ENCODE measurements around the gene COX8C. TPM values are rescaled to one million over a fixed set of nuclear protein-coding genes. Genes with fewer than 3 reads are reported as not detected.
A peak's percentile ranks its signal among the peaks of the same experiment; 100 is the strongest.

COX8C gene
- total RNA-seq, 2 experiments from 2014 or later, result not detected

DNA sequence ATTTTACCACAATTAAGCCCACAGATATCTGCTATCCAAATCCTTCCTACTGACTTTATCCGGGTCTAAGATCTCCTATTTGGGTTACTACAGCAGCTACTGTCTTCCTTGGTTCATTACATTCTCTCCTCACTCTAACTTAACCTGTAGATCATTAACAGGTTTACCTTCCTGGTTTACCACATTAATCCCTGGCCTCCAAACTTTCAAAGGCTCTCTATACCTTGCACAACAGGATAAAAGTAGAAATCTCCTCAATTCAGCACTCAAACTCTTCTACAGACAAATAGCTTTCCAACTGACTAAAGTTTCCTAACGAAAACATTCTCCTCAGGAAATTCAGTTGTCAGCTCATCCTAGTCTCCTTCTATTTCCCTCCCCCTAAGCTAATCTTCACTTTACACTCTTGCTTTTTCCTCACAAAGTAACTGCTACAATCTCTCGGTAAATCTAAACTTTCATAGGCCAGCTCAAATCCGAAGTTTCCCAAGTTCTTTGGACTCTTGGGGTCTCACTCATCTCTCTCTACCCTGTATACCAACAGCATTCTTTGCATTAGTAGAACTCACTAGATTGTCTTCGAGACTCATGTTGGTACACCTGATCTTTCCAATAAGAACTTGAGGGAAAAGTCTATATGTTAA lies 16.9 kb upstream of the COX8C start:
- ChIA-PET POLR2A (interaction anchor here (2.2 to 3.0 kb wide), 2 partner anchors 12 to 124 kb away, joined by 7 to 11 read pairs; partner anchors contain the start of genes GON7 and UBR7), CTCF (no interaction called here)
- peaks cover 48% of the 10 kb centered on the region for H3K4me1 Mint-ChIP-seq
- H3K36me3 Mint-ChIP-seq (ENCODE audit: low read depth), result no peaks in the 10 kb centered on the region
- H3K9me3 Mint-ChIP-seq, result no peaks in the 10 kb centered on the region
- H3K4me3 Mint-ChIP-seq, result no peak overlapping the region
- no peak overlapping the region for H3K27ac Mint-ChIP-seq
- no peak for DNase-seq
- no peaks in the 10 kb centered on the region for H3K27me3 Mint-ChIP-seq

DNA sequence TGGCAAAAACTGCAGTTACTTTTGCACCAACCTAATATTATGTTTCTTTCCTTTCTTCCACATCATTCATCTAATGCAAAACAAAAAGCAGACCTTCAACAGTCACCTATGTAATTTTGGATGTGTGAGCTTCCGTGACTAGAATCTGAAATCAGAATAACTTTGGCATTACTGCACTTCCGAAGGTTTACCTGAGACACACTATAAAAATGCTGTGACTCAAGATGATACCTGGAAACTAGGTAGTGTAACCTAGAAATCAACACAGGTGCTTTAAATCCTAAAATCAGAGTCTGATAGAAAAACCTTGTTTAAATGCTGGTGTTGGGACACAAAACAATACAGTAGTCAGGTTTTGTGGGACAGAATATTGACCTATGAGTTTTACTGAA lies 16.4 kb upstream of the COX8C start:
- H3K27ac Mint-ChIP-seq, result no peak overlapping the region
- peak overlapping the region; percentile 84 for H3K4me3 Mint-ChIP-seq
- no peak for DNase-seq
- H3K9me3 Mint-ChIP-seq, result no peaks in the 10 kb centered on the region
- H3K27me3 Mint-ChIP-seq, result no peaks in the 10 kb centered on the region
- no peaks in the 10 kb centered on the region for H3K36me3 Mint-ChIP-seq (ENCODE audit: low read depth)
- ChIA-PET POLR2A (interaction anchor here (1.7 to 3.0 kb wide), 3 partner anchors 12 to 146 kb away, joined by 7 to 11 read pairs (median 7); partner anchors contain the start of genes GON7, LYSET, MOAP1 and UBR7), CTCF (no interaction called here)
- peaks cover 48% of the 10 kb centered on the region for H3K4me1 Mint-ChIP-seq

DNA sequence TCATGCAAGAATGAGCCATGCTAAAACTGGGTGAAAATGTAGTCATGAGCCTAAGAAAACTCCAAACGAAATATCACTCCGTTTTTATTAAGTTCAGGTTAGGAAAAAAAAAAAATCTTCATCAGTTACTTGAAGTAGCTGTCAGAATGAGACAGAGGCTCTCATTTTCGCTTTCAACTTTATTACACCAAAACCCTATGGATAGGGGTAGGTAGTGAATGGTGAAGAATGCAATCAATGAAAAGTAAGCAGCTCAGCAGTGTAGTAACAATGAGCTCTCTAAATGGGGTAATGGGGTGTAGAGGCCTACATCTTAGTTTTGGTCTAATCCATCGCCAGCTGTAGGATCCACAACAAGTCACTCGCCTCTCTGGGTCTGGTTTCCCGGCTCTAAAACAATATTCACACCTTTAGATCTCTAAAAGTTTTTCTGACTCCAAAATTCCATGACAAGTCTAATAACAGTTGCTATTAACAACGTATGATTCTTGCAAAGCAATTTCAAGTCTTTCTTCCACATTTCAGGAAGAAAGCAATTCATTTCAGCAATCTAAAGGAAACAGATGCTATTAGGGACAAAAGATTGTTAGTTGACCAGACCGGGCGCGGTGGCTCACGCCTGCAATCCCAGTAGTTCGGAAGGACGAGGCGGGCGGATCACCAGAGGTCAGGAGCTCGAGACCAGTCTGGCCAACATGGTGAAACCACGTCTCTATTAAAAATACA lies 15.8 kb upstream of the COX8C start:
- H3K36me3 Mint-ChIP-seq (ENCODE audit: low read depth), result no peaks in the 10 kb centered on the region
- CTCF ChIA-PET, result interaction anchor here (1.3 kb wide), 1 partner anchor 13 kb away, joined by 4 read pairs; no protein-coding TSS in a partner anchor
- H3K4me3 Mint-ChIP-seq, result peak overlapping the region; percentile 84
- H3K27ac Mint-ChIP-seq, result no peak overlapping the region
- no peaks in the 10 kb centered on the region for H3K9me3 Mint-ChIP-seq
- peaks cover 48% of the 10 kb centered on the region for H3K4me1 Mint-ChIP-seq
- POLR2A ChIA-PET, result interaction anchor here (1.5 to 3.0 kb wide), 4 partner anchors 13 to 225 kb away, joined by 3 to 11 read pairs (median 7); partner anchors contain the start of genes GON7, LYSET, MOAP1 and UBR7
- H3K27me3 Mint-ChIP-seq, result no peaks in the 10 kb centered on the region
- no peak for DNase-seq

DNA sequence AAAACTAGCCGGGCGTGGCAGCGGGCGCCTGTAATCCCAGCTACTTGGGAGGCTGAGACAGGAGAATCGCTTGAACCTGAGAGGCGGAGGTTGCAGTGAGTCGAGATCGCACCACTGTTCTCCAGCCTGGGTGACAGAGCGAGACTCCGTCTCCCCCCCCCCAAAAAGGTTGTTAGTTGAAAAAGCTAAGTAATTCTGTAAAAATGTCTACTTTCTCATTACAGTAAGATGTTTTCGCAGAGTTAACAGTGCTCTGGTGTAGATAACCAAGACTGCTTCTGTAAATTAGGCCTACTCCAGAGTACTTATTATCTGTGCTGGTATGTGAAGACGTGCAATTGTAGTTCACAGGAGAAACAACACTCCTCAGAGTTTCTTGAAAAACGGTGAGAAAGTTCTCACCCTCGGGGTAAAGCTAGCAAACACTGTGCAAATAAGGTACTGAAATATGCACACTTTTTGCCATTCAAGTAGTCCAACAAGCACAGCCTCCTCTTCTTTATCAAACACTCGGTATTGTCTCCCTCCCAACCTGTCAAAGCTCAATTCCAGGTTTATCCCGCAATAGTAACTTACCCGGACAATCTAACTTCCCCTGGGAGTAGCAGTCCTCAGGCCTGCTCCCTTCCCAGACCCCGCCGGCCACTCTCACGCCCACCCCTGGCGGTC lies 15.1 kb upstream of the COX8C start:
- ChIA-PET CTCF (interaction anchor here (1.3 kb wide), 1 partner anchor 14 kb away, joined by 4 read pairs; no protein-coding TSS in a partner anchor), POLR2A (interaction anchor here (1.0 to 3.0 kb wide), 5 partner anchors 9 to 226 kb away, joined by 3 to 11 read pairs (median 7); partner anchors contain the start of genes GON7, LYSET, MOAP1 and UBR7)
- DNase-seq, result no peak
- H3K27me3 Mint-ChIP-seq, result no peaks in the 10 kb centered on the region
- no peaks in the 10 kb centered on the region for H3K9me3 Mint-ChIP-seq
- peak overlapping the region; percentile 84 for H3K4me3 Mint-ChIP-seq
- H3K4me1 Mint-ChIP-seq, result peaks cover 48% of the 10 kb centered on the region
- peak overlapping the region; percentile 79 for H3K27ac Mint-ChIP-seq
- H3K36me3 Mint-ChIP-seq (ENCODE audit: low read depth), result no peaks in the 10 kb centered on the region

- ChIA-PET POLR2A (interaction anchor here (1.0 to 3.0 kb wide), 4 partner anchors 10 to 227 kb away, joined by 3 to 11 read pairs (median 5); partner anchors contain the start of genes GON7, LYSET, MOAP1 and UBR7), CTCF (interaction anchor here (1.3 kb wide), 1 partner anchor 14 kb away, joined by 4 read pairs; no protein-coding TSS in a partner anchor)
- no peak for DNase-seq
- Mint-ChIP-seq H3K27me3 (no peaks in the 10 kb centered on the region), H3K27ac (peak overlapping the region; percentile 79), H3K9me3 (peaks cover 4% of the 10 kb centered on the region), H3K4me3 (peak overlapping the region; percentile 85), H3K36me3 (ENCODE audit: low read depth) (no peaks in the 10 kb centered on the region), H3K4me1 (peaks cover 48% of the 10 kb centered on the region)
Measured at GRCh38 chr14:93332397-93332852, 14.6 kb upstream of the COX8C start.

- Mint-ChIP-seq H3K4me3 (peak within 1 kb of the TSS; percentile 85), H3K36me3 (ENCODE audit: low read depth) (no peaks in the 10 kb centered on the region), H3K4me1 (peaks cover 45% of the 10 kb centered on the region), H3K27me3 (no peaks in the 10 kb centered on the region), H3K27ac (peak within 1 kb of the TSS; percentile 88), H3K9me3 (peaks cover 4% of the 10 kb centered on the region)
- peak; percentile 96 for DNase-seq
- ChIA-PET POLR2A (interaction anchor here (1.3 kb wide), 1 partner anchor 126 kb away, joined by 4 read pairs; the partner anchor contains the start of genes GON7 and UBR7), CTCF (no interaction called here)
Measured at GRCh38 chr14:93332853-93333630, 13.9 kb upstream of the COX8C start, which contains the start of gene BTBD7. TSS of gene BTBD7 (minus strand) at chr14:93333036. CDS start at chr14:93296051, 36,985 bp downstream.

DNA sequence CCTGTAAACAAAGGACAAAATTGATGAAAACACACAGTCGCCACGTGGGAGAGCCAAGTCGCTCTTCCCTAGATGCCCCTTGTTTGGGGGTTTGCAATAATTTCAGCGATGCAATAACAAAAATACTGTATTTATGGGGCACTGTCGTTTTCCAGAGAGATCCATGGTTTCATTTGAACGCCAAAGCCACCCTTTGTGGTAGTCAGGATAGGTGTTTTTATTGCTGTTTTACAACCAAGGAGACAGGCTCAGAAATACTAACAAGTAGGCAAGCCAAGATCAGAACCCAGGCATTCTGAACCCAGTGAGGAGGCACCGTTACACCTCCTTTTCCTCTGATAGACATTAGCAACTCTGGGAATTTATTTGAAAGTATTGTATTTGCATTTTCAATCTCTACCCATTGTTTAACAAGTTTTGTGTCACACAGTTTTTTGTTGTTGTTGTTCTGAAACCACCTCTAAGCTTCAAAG lies 13.3 kb upstream of the COX8C start:
- Mint-ChIP-seq H3K9me3 (peaks cover 4% of the 10 kb centered on the region), H3K4me3 (peak overlapping the region; percentile 85), H3K36me3 (ENCODE audit: low read depth) (no peaks in the 10 kb centered on the region), H3K27me3 (no peaks in the 10 kb centered on the region), H3K4me1 (peaks cover 42% of the 10 kb centered on the region), H3K27ac (peak overlapping the region; percentile 88)
- ChIA-PET POLR2A (interaction anchor here (0.9 to 1.3 kb wide), 2 partner anchors 10 to 127 kb away, joined by 3 to 4 read pairs; partner anchors contain the start of genes GON7 and UBR7), CTCF (no interaction called here)
- no peak for DNase-seq

DNA sequence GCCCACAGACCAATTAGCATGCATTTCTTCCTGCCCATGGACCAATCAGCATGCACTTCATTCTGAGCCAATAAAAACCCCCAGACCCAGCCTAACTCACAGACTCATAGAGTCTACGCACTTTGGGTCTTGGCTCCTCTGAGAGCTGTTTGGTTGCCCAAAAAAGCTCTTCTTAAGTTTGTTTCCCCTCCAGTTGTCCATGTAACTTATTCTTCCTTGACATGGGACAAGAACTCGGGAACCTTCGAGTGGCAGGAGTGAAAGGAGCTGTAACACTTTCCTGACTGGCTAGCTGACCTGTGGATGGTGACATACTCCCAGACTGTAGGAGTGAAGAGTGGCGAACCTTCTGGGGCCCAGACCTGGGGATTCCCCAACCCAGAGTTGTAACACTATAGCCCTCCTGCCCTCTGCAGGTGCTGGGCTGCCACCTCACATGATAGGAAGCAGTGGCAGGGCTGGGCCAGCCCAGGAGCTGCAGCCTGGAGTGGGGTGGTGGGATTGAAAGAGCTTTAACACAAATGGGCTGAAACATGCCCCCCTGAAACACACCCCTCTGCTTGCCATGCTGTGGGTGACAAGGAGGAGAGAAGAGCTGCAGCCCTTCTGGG lies 9.7 kb upstream of the COX8C start:
- ChIA-PET CTCF (no interaction called here), POLR2A (no interaction called here)
- Mint-ChIP-seq H3K4me1 (peaks cover 11% of the 10 kb centered on the region), H3K27me3 (no peaks in the 10 kb centered on the region), H3K27ac (no peak overlapping the region), H3K4me3 (no peak overlapping the region), H3K36me3 (ENCODE audit: low read depth) (no peaks in the 10 kb centered on the region), H3K9me3 (peaks cover 6% of the 10 kb centered on the region)
- DNase-seq, result no peak

DNA sequence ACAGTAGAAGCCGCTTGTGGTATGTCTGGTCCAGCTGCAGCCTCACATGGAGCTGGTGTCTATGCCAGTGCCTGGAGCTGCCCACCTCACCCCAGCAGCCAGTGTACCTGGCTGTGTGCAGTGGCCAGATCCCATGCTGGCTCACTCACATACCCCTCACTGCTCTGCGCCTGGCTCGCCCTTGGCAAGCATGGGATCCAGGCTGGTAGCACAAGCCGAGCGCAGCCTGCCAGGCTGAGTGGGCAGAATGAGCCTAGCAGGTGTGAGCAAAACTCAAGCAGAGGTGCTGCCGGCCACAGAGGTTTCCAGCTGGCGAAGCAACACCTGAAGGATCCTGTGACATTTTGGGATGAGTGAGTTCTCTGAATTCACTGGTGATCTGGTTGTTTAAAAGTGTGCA lies 9.1 kb upstream of the COX8C start:
- DNase-seq, result no peak
- Mint-ChIP-seq H3K9me3 (peaks cover 6% of the 10 kb centered on the region), H3K27me3 (no peaks in the 10 kb centered on the region), H3K27ac (no peak overlapping the region), H3K4me1 (peaks cover 11% of the 10 kb centered on the region), H3K4me3 (no peak overlapping the region), H3K36me3 (ENCODE audit: low read depth) (no peaks in the 10 kb centered on the region)
- ChIA-PET CTCF (no interaction called here), POLR2A (interaction anchor here (0.6 kb wide), 1 partner anchor 408 kb away, joined by 3 read pairs; no protein-coding TSS in a partner anchor)

GRCh38 chr14:93343266-93343665 lies 3.7 kb upstream of the COX8C start:
- Mint-ChIP-seq H3K9me3 (peaks cover 2% of the 10 kb centered on the region), H3K27ac (no peak overlapping the region), H3K4me3 (no peak overlapping the region), H3K36me3 (ENCODE audit: low read depth) (no peaks in the 10 kb centered on the region), H3K4me1 (no peaks in the 10 kb centered on the region), H3K27me3 (no peaks in the 10 kb centered on the region)
- ChIA-PET CTCF (no interaction called here), POLR2A (no interaction called here)
- DNase-seq, result no peak

- peaks cover 1% of the 10 kb centered on the region for H3K27me3 Mint-ChIP-seq
- H3K4me3 Mint-ChIP-seq, result no peak overlapping the region
- H3K27ac Mint-ChIP-seq, result no peak overlapping the region
- no peaks in the 10 kb centered on the region for H3K4me1 Mint-ChIP-seq
- CTCF ChIA-PET, result no interaction called here
- POLR2A ChIA-PET, result no interaction called here
- DNase-seq, result no peak
- H3K36me3 Mint-ChIP-seq (ENCODE audit: low read depth), result no peaks in the 10 kb centered on the region
- peaks cover 2% of the 10 kb centered on the region for H3K9me3 Mint-ChIP-seq
Measured at GRCh38 chr14:93343797-93344196, 3.2 kb upstream of the COX8C start.

GRCh38 chr14:93347850-93348249 lies 868 bp downstream of the COX8C start:
- no peaks in the 10 kb centered on the region for H3K36me3 Mint-ChIP-seq (ENCODE audit: low read depth)
- DNase-seq, result no peak
- H3K4me1 Mint-ChIP-seq, result no peaks in the 10 kb centered on the region
- ChIA-PET CTCF (no interaction called here), POLR2A (no interaction called here)
- H3K27me3 Mint-ChIP-seq, result peaks cover 8% of the 10 kb centered on the region
- H3K4me3 Mint-ChIP-seq, result no peak overlapping the region
- H3K27ac Mint-ChIP-seq, result no peak overlapping the region
- no peaks in the 10 kb centered on the region for H3K9me3 Mint-ChIP-seq
